Renal cortical epithelial cell (primary cell): ENCODE data around the gene ARHGAP24. TPM values are rescaled to one million over a fixed set of nuclear protein-coding genes. Genes with fewer than 3 reads are reported as not detected.
"Not testable (repeated sequence)": the region's sequence is repeated elsewhere in the genome, so short reads cannot be mapped to it uniquely, and the experiment has no call there.

Experiments used
- DNase-seq: peaks from one replicate; pipeline ENCODE4 v3.0.0-alpha.2; 2011; ENCODE audit warnings: low read depth
- total RNA-seq: library from RNA; depleted of rRNA; stranded (reverse); fragments of >200 nt; gene quantifications from 2 replicates; pipeline ENCODE4 v1.2.3, GENCODE V29; 2014

The ARHGAP24 gene
- total RNA-seq, 1 donor from 2014 or later, result 63.1 TPM

DNA sequence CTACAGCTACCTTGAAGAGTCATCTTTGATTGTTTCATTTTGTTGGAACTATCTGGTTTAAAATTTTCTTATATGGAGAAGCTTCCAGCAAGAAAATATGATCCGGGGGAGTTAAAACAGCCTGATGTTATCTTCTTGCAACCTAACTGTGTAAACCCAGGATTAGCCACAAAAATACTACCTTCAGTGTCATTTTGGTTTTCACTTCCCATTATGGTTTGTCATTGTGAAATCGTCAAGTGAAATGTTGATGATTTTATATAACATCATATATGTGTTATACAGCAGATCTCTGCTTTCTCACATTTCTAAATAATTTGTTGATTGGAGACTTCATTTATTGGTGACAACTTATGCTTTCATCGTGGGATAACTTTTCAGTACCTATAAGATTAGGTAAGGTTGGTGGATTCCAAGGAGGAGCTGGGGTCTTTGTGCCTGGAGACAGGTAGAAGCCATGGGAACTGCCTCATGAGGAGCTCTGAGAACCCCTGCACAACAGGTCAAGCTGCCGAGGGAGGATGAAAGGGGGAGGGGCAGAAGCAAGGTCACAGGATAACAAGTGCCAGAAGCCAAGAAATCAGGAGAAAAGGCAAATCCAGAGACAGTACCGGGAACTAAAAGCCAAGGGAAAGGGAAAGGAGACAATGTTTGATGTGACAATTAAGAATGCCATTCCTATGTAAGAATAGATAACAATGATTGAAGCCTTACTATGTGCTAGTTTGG lies 7.2 kb downstream of the ARHGAP24 start:
- DNase-seq, result no peak

DNA sequence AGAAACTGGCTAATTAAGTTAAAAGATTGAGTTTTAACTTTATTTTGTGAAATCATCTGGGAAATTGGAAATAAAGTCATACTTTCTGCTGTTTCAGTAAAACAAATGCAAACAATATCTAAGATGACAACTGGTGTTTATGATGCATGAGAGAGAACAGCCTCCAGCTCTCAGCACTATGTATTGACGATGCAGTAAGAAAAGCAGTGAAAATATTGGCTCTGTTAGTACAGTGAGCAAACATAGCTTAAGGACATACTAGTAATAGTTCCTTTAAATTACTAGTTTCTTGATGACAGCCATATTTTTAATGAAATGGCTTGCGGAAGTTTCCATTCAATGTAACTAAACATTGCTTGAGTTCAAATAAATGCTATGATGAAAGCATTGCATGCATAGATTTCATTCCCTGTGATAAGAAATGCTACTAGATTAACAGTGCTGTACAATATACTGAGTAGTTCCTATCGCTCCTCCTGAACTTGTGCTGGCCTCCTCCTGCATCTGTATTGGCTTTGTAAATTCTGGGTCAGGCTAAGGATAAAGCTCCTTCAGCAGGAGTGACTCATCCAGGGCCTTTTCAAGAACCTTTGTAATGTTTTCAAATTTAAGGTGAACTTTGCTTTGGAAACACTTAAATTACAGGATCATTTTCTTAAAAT lies 11.6 kb downstream of the ARHGAP24 start:
- DNase-seq, result peak; percentile 12

DNA sequence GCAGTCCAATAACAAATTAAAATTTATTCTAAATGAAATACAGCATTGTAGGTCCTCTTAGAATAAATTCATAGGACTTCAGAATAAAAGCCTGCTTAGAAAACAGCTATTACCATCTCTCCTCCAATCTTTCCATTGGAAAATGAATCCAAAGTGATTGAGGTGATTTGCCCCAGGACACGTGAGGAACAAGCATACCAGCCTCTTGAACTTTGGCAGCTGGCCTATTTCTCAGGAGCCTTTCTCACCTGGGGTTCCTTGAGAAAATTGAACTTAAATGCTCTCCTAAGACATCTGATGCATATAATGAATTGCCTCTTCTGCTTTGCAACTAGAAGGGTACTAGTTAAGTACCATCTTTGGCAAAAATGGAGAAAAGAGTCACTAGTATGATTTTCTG lies 13.5 kb downstream of the ARHGAP24 start:
- DNase-seq, result no peak

DNA sequence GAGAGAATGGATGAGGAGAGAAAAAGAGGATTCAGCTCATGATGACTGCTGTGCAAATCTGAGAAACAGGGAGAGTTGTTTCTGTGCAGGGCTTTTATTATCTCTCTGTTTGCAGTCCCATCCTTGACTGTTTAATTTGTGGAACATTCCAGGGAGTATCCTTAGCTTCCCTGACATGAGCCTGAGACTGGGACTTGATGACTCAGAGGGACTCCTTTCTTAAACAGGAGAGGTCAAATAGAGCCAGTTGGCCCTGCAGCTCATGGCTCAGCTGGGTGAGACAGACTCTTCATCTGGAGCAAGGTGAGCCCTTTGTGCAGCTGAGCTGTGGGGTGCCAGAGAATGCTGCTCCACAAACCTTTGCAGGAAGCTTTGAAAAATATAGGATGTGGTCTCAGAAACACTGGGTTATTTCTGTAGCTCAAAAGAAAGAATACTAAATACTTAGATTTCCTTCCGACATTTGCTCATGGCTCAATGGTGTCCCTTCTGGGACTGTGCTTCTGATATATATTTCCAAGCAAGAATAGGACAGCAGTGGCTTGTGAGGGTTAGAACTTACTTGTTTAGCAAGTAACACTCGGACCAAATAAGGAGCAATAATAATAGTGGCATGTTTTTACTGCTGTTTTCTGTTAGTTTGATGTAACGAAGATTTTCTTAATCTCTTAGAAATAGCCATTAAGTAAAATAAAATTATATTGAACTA lies 14.5 kb downstream of the ARHGAP24 start:
- peak; percentile 25 for DNase-seq

DNA sequence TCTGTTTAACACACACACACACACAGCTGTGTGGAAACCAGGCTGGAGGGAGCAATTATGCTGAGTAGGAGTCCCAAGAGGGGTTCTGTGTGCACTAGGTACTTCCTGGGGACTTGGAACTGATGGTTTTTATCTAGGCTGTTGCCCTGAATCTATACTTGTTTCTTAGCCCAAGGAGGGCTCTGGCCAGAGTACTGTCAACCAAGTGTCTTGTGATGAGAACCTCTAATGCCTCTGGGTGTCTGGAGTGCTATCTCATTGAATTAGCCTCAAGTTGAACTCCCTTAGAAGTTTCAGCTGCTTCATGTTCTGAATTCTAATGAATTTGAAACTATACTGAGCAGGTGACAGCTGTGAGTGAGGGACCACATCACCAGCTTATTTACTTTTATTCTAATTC lies 16.6 kb downstream of the ARHGAP24 start:
- no peak for DNase-seq

DNA sequence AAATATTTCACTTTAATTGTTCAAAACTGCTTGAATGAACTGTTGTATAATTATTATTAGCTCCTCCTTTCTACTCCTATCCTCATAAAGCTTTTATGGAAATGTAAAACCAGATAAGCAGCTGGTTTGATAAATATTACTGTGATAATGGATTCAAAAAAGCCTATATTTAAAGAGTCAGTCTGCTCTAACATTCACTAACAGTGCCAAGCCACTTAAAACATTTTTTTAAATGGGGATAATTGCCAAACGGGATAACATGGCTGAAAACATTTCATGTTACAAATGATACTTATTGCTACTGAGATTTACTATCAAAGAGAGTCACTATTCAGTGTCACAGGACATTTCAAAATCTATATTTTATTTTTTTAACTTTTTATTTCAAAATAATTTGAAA lies 17.4 kb downstream of the ARHGAP24 start:
- no peak for DNase-seq

DNA sequence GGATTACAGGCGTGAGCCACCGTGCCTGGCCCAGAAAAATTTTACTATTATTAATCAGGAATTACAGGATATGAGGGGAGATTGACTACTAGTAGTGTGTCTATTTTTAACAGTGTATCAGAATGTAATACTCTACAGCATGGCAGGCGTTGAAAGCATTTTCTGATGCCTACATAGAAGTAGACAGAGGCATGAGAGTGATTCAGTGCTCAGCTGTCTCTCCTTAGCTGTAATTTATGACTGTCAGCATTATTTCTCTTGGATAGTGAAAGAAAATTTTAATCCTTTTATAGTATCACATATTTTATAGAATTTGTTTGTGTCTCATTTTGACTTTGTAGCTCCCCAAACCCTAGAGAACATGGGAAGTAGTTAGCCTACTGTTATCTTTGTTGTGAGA lies 20.7 kb downstream of the ARHGAP24 start:
- DNase-seq, result no peak

DNA sequence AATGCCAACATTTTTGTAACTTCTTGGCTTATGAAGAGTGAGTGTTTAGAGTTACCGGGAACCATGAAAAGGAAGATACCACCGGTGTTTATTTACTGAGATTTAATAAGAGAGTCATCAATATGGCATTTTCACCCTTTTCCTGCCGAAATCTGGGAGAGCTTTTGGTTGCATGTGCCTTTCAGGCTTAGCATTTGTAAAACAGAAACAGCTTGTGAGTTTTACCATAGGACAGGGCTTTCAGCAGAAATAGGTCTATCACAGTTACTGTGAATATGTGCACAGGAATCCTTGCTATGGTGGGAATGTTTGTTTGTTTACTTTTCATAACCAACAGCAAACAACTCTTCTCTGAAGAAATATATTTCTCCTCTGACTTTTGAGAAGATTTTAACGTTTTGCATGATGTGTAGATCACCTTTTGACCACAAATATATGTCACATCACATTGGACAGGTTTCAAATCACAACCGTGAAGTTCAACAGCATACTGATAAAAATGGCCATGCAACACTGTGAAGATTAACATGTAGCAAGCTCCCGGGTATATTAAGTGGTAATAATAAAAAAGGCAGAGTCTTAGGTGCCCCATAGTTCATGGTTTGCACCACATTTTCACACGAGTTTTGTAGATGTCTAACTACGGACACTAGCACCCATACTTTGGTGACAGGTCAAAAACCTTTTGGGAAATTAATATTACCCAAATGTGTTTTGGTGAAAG lies 21.3 kb downstream of the ARHGAP24 start:
- DNase-seq, result no peak

DNA sequence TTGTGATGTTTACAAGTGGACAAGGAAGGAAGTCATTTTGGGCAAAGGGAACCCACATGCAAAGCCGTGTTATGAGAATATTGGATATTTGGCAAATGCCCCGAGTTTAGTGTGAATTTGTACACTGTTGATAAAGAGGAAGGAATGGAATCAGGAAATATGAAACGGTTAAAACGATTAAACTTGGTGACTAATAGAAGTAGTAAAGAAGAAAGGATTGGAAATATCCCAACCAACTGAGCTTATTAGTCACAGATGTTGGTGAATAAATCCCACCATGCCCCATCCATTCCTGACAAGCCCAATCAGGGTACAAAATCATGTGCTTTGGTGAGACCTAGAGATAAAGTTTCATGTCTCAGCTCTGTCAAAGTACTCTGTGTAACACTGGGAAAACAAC lies 22.0 kb downstream of the ARHGAP24 start:
- peak; percentile 10 for DNase-seq

DNA sequence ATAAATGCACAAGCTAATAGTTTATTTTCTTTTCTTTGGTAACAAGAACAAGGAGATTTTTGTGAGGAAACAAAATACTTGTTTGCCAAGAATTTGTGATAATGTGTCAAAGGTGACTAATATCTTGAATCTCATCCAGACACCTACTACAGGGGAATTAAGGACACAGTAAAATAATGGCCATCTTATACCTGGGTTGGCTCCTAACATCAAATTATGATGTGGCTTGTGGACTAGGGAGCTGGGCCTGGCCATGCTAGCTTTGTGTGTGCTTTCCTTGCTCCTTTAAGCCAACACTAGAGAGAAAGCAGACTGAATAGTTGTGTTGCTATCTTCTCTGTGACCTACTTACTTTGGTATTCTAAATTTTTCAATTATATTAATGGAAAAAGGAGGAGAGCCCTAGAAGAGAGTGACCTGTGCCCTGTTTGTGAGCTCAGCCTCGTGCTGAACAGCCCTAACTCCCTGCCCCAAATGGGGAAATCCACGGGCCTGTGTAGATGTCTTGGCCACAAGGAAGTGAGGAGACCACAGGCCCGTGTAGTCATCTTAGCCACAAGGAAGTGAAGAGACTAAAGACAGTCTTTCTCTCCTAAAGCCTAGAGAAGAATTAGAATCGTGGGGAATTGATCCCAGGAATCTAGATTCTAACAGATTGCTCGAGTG lies 23.3 kb downstream of the ARHGAP24 start:
- peak; percentile 31 for DNase-seq

DNA sequence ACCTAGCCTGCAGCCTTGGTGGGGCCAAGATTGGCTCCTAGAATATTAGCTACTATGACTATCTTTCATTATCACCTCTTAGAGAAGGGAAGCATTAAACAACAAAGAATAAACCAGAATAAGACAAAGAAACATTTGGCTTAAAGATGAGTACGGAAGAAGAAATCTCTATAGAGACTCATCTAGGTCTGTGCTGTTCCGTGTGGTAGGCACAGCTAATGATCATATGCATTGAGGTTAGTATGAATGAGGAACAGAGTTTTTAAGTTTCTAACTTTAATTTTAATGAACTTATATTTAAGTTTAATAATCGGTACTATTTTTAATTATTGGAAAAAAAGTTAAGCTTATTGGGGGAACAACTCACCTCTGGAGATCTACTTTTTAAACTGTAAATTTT lies 24.6 kb downstream of the ARHGAP24 start:
- no peak for DNase-seq

DNA sequence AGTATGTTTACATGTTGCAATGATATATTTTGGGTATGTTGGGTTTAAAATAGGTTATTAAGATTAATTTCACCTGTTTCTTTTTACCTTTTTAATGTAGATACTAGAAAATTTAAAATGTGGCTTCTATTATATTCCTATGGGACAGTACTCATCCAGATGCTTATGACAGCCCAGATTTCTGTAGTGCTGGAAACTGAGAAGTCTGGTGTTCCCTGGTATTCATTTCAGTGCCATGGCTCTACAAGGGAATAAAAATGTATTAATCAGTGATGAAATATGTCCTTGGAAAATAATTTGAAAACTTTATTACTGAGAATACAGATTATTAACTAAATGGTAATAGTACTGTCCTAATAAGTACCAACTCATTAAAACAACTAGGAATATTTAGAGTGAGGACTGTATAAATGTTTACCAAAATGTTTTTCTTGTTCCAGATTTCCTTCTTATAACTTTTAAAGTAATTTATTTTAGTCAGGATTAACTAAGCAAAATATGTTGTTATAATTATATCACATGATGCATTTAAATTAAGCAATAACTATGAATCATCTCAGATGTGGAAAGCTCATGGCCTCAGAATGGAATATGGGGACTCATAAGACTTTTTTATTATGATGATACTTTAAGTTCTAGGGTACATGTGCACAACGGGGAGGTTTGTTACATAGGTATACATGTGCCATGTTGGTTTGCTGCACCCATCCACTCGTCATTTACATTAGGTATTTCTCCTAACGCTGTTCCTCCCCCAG lies 25.3 kb downstream of the ARHGAP24 start:
- no peak for DNase-seq

DNA sequence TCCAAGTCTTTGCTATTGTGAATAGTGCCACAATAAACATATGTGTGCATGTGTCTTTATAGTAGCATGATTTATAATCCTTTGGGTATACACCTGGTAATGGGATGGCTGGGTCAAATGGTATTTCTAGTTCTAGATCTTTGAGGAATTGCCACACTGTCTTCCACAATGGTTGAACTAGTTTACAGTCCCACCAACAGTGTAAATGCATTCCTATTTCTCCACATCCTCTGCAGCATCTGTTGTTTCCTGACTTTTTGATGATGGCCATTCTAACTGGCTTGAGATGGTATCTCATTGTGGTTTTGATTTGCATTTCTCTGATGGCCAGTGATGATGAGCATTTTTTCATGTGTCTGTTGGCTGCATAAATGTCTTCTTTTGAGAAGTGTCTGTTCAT lies 26.2 kb downstream of the ARHGAP24 start:
- DNase-seq, result not testable (repeated sequence)

DNA sequence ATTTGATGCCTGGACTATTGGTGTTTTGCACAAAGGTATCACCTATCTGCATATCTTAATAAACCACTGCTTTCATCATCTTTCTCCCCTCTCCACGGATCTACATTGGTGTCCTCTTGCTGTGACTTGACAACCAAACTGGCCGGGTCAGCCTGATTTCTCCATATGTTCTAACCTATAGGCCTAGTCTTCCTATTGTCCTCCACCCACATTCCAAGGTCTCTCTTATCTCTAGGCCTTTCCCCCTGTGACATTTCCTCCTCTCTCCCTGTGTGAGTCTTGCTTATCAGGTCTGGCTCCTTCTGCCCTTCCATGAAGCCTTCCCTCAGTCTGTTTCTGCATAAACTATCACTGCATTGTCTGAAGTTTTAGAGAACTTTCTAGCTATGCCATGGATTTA lies 33.7 kb downstream of the ARHGAP24 start:
- no peak for DNase-seq

DNA sequence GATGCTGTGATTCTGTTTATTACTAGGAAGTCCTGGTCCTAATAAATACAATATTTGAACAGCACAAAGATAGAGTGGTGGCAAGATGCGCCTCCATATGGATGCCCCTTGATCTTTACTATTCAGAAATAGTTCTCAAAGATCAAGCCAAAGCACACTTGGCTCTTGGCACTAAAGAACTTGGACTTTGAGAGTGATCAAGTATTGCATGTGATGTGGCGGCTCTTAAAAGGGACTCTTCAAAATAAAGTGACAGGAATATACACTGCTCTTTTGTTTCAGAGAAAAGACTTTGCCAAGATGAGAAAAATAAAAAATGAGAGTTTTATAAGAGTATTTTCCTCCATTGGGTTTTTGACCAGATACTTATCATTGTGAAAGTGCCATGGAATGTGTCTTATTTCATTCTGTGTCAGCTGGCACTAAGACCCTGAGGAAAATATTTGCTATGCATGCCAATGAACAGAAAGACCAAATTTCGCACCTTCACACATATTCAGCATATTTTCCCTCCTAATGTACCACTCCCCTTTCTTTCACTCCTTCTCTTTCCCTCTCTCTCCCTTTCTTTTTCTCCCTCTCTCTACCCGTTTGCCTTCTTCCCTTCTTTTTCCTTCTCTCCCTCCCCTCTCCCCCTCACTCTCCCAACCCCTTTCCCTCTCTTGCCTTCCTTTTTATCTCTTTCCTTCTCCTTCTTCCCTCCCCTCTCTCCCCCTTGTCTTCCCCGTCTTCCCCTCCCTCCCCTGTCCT lies 35.1 kb downstream of the ARHGAP24 start:
- DNase-seq, result no peak

DNA sequence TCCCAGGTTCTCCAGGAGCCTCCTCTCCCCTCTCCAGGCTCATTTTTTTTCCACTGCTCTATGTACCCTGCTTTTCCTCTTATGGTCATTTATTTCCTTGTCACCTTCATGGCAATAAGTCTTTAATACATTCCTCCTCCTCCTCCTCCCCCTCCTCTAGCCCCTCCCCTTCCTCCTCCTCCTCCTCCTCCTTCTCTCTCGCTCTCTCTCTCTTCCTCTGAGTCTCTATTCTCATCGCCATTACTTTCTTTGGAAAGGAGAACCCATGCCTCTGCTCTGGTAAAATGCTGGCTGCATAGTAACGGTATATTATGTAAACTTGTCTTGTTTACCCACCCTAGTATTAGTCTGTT lies 35.7 kb downstream of the ARHGAP24 start:
- no peak for DNase-seq

DNA sequence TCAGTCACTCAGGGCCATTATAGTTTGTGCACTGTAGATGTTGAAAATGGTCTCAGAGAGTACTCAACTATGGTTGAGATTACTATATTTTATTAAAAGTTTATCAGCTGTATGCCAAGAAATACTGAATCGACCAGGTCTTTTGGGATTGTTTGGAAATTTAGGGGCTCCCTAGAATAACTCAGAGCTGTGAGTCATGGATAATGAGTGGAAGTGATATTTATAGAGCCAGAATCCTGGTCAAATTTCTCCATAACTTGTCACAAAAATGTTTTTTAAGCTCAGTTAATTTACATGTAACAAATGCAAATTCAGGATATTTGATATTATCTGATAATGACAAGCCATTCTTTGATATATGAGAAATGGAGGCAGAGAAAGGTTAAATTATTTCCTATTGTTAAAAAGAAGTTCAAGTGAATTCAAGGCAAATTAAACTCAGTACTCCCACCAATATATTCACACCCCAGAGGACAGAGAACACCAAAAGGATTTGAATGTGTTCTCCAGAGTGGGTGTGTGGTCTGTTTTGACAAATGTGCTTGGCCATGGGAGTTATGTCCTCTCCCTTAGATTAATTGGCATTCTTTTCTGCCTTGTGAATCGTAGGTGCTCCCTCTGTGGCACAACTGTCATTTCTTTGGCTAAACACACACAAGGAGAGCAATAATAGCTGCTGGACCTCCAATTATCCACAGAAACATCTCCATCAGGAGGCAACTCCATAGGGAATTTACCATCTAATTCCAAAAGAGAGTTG lies 37.7 kb downstream of the ARHGAP24 start:
- no peak for DNase-seq

DNA sequence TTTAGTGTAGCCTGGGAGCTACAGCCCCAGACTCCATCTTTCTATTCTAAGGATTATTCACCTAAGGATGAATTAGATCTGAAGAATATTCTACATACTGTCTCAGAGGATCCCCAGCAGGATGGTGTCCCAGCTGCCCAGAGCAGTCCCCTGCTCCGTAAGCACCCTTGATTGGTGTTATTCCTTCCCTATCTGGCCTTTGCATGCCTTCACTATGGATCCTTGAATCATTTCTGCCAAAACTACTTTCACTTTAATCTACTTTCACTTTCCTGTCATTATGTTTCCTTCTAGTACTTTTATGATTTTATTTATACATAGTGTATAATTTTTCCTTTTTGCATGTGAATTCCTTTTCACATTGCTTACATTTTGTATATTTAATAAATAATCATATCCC lies 39.2 kb downstream of the ARHGAP24 start:
- no peak for DNase-seq

DNA sequence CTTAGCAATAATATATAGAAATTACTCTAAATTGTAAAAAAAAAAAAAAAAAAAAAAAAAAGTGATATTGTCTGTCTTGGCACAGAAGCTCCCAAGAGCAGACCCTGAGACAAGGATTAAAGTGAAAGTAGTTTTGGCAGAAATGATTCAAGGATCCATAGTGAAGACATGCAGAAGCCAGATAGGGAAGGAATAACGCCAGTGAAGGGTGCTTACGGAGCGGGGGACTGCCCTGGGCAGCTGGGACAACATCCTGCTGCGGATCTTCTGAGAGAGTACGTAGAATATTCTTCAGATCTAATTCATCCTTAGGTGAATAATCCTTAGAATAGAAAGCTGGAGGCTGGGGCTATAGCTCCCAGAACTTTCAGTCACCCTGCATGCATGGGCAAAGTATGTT lies 39.8 kb downstream of the ARHGAP24 start:
- no peak for DNase-seq

DNA sequence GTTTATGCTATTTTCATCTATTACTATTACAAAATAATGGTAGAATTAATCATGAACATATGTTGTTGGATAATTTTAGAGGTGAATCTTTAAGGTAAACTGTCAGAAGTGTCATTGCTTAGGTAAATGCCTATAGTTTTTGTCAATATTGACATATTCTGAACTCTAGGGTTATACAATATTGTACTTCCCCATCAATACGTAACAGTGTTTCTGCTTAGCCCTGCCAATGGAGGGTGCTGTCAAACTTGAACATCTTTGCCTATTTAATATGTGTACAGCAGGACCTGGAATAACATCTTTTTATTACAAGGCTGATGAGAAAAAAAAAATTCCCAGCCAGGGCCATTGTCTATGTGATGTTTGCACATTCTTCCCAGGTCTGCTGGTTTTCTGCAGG lies 40.8 kb downstream of the ARHGAP24 start:
- no peak for DNase-seq
